Measurements from ENCODE around the gene BUB3. TPM values are rescaled to one million over a fixed set of nuclear protein-coding genes. Genes with fewer than 3 reads are reported as not detected.

Gene BUB3
- total RNA-seq, 1 donor from 2014 or later = 93.2 TPM

DNA sequence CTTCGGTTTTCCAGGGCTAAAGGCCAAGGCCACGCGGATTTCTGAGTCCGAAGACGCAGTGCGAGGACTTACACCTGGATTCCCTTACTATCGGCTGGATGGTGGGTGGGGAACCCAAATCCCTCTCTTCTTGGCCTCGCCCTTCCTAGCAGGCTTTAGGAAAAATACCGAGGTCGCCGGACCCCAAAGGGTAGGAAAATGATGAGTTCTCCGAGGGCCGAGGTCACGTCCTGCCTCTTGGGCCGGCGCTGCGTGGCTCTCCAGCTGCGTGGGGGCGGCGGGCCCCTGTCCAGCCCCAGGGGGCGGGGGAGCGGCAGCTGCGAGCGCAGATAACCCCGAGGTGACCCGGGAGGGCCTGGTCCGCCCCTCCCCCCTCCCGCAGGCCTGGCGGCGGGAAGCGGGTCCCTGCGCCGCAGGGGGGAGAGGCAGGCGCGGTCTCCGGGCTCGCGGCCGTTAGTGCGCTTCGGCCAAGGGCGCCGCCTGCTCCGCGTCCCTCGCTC lies 19.2 kb upstream of the BUB3 start:
- Mint-ChIP-seq H3K27ac (no peak overlapping the region), H3K4me1 (ENCODE audit: low read depth) (peaks cover 16% of the 10 kb centered on the region), H3K27me3 (peaks cover 85% of the 10 kb centered on the region), H3K4me3 (ENCODE audit: low read depth) (peak overlapping the region; percentile 16), H3K9me3 (ENCODE audit: low read depth) (no peaks in the 10 kb centered on the region), H3K36me3 (ENCODE audit: insufficient read depth) (no peaks in the 10 kb centered on the region)
- TF ChIP-seq, protein P1, sequence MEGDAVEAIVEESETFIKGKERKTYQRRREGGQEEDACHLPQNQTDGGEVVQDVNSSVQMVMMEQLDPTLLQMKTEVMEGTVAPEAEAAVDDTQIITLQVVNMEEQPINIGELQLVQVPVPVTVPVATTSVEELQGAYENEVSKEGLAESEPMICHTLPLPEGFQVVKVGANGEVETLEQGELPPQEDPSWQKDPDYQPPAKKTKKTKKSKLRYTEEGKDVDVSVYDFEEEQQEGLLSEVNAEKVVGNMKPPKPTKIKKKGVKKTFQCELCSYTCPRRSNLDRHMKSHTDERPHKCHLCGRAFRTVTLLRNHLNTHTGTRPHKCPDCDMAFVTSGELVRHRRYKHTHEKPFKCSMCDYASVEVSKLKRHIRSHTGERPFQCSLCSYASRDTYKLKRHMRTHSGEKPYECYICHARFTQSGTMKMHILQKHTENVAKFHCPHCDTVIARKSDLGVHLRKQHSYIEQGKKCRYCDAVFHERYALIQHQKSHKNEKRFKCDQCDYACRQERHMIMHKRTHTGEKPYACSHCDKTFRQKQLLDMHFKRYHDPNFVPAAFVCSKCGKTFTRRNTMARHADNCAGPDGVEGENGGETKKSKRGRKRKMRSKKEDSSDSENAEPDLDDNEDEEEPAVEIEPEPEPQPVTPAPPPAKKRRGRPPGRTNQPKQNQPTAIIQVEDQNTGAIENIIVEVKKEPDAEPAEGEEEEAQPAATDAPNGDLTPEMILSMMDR (IDR thresholded peaks at IDR 0.05; ENCODE audit: unreplicated experiment) = no peak
- no peak for DNase-seq (ENCODE audit: low spot score, unreplicated experiment)

DNA sequence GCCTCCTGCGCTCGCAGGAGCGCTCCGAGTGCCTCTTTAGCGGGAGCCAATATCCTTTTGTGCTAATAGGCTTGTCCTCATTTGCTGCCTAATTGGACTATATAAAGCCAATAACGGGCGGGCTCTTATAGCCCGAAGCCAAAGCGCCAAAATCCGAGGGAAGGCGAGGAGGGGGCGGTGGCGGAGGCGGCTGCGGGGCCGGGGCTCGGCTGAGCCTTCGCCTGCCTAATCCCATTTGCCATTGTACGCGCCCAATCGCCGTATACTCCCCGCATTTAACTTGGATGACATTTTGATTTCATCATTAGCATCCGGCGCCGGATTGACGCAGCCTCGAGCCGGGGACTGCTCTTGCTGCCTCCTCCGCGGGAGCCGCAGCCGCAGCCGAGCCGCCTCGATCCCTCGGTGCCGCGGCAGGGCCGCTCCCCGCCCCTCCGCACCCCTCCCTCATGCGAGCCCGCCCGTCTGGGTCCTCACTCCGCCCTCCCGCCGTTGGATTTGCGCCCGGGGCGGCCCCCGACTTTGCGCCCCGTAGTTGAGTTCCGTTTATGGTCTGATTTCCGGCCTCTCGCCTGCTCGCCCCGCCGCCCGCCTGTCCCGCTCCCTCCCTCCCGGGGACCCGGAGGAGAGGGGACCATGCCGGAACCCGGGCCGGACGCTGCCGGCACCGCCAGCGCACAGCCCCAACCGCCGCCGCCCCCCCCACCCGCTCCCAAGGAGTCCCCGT lies 18.6 kb upstream of the BUB3 start, which contains the start of gene HMX3:
Gene HMX3, plus strand, starts transcription at position 556 of the 727 bp plus-strand sequence. Its CDS starts 81 bp downstream, at position 637.
- Mint-ChIP-seq H3K4me3 (ENCODE audit: low read depth) (peak within 1 kb of the TSS; percentile 41), H3K36me3 (ENCODE audit: insufficient read depth) (no peaks in the 10 kb centered on the region), H3K9me3 (ENCODE audit: low read depth) (no peaks in the 10 kb centered on the region), H3K27ac (no peak within 1 kb of the TSS), H3K27me3 (peaks cover 85% of the 10 kb centered on the region), H3K4me1 (ENCODE audit: low read depth) (peaks cover 20% of the 10 kb centered on the region)
- TF ChIP-seq, protein P1 (IDR thresholded peaks at IDR 0.05; ENCODE audit: unreplicated experiment) = no peak
- no peak for DNase-seq (ENCODE audit: low spot score, unreplicated experiment)

DNA sequence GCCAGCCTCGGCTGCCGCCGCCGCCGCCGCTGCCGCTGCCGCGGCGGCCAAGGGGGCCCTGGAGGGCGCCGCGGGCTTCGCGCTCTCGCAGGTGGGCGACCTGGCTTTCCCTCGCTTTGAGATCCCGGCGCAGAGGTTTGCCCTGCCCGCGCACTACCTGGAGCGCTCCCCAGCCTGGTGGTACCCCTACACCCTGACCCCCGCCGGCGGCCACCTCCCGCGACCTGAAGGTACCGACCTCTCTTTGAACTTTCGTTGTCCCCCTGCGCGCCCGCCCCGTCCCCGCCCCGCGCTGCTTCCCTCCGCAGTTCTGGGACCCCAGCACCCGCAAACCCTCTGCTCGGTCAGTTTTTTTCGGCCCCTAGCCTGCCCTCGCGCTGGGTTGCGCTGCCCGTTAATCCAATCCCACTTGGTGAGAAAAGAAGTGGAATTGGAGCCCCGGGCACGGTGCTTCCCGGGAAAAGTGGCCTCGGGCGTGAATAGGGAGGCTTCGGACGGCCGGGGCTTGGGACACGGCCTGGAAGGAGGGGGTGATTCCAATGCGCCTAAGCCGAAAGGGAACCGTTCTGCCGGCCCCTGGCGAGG lies 17.9 kb upstream of the BUB3 start:
- TF ChIP-seq, protein P1 (IDR thresholded peaks at IDR 0.05; ENCODE audit: unreplicated experiment) = no peak
- DNase-seq (ENCODE audit: low spot score, unreplicated experiment) = no peak
- H3K4me3 Mint-ChIP-seq (ENCODE audit: low read depth) = peak overlapping the region; percentile 41
- peaks cover 18% of the 10 kb centered on the region for H3K4me1 Mint-ChIP-seq (ENCODE audit: low read depth)
- H3K27me3 Mint-ChIP-seq = peaks cover 85% of the 10 kb centered on the region
- no peaks in the 10 kb centered on the region for H3K9me3 Mint-ChIP-seq (ENCODE audit: low read depth)
- no peak overlapping the region for H3K27ac Mint-ChIP-seq
- H3K36me3 Mint-ChIP-seq (ENCODE audit: insufficient read depth) = no peaks in the 10 kb centered on the region

DNA sequence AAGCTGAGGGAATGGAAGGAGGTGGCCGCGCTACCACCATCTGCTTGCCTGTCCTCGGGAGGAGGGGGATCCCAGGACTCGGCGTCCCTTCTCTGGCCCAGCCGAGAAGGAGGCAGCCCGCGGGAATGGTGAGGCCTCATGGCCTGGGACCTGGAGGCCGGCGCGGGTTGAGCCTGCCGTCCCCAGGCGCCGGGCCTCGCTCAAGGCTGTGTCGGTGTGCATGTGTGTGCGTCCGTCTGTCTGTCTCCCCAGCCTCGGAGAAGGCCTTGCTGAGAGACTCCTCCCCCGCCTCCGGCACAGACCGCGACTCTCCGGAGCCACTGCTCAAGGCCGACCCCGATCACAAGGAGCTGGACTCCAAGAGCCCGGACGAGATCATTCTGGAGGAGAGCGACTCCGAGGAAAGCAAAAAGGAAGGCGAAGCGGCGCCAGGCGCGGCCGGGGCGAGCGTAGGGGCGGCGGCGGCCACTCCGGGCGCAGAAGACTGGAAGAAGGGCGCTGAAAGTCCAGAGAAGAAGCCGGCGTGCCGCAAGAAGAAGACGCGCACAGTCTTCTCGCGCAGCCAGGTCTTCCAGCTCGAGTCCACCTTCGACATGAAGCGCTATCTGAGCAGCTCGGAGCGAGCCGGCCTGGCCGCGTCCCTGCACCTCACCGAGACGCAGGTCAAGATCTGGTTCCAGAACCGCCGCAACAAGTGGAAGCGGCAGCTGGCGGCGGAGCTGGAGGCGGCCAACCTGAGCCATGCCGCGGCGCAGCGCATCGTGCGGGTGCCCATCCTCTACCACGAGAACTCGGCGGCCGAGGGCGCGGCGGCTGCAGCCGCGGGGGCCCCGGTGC lies 17.2 kb upstream of the BUB3 start:
- Mint-ChIP-seq H3K27me3 (peaks cover 85% of the 10 kb centered on the region), H3K4me1 (ENCODE audit: low read depth) (peaks cover 18% of the 10 kb centered on the region), H3K27ac (no peak overlapping the region), H3K4me3 (ENCODE audit: low read depth) (peak overlapping the region; percentile 32), H3K9me3 (ENCODE audit: low read depth) (no peaks in the 10 kb centered on the region), H3K36me3 (ENCODE audit: insufficient read depth) (no peaks in the 10 kb centered on the region)
- TF ChIP-seq, protein P1 (IDR thresholded peaks at IDR 0.05; ENCODE audit: unreplicated experiment) = no peak
- no peak for DNase-seq (ENCODE audit: low spot score, unreplicated experiment)

DNA sequence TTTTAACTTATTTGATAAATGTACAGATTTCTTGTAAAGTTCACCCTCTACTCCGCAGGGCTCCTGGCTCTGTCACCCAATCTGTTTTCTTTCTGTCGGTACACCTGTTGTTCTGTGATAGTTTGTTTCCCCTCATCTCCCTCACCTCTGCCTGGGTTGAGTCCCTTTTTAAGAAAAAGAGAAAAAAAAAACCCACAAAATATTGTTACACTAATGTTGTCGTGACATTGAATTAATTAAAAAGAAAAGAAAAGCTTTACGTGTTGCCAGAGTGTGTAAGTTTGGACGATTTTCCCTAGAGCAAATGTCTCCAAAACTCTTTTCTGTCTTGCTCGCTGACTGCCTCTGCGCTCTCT lies 15.1 kb upstream of the BUB3 start:
- DNase-seq (ENCODE audit: low spot score, unreplicated experiment) = no peak
- Mint-ChIP-seq H3K27me3 (peaks cover 85% of the 10 kb centered on the region), H3K4me3 (ENCODE audit: low read depth) (peak overlapping the region; percentile 66), H3K27ac (peak overlapping the region; percentile 92), H3K4me1 (ENCODE audit: low read depth) (peaks cover 18% of the 10 kb centered on the region), H3K36me3 (ENCODE audit: insufficient read depth) (no peaks in the 10 kb centered on the region), H3K9me3 (ENCODE audit: low read depth) (no peaks in the 10 kb centered on the region)
- TF ChIP-seq, protein P1 (IDR thresholded peaks at IDR 0.05; ENCODE audit: unreplicated experiment) = no peak

Data from progenitor cell of endocrine pancreas (in vitro differentiated cells).